Measurements from ENCODE around the gene CDON. TPM values are rescaled to one million over a fixed set of nuclear protein-coding genes. Genes with fewer than 3 reads are reported as not detected.

The CDON gene
- total and polyA plus RNA-seq, 12 donors, result 1.4 to 17.1 (median 8.9) TPM

GRCh38 chr11:125960771-125961170 is 101.9 kb downstream of the CDON start:
- DNase-seq, result no peak
- WGBS, 2 donors, result 92 to 93% methylated on average over 6 of the region's 6 CpGs
- no peak for ATAC-seq
- no peak overlapping the region for H3K27ac ChIP-seq
- TF ChIP-seq CTCF (IDR thresholded peaks at IDR 0.05), result no peak
- peaks cover 0 to 37% (median 0%) of the 10 kb centered on the region in 9 donors for H3K36me3 ChIP-seq
- intact Hi-C loops (cut with DNase I), result loop anchor here in 1 of 10 donors (10.0 kb wide), 1 partner anchor 64 kb away; no protein-coding TSS in a partner anchor
- no peak overlapping the region for H3K4me3 ChIP-seq
- H3K9me3 ChIP-seq, result peaks cover 0 to 21% (median 7%) of the 10 kb centered on the region in 11 donors
- H3K4me1 ChIP-seq, result no peaks in the 10 kb centered on the region
- H3K27me3 ChIP-seq, result no peaks in the 10 kb centered on the region

DNA sequence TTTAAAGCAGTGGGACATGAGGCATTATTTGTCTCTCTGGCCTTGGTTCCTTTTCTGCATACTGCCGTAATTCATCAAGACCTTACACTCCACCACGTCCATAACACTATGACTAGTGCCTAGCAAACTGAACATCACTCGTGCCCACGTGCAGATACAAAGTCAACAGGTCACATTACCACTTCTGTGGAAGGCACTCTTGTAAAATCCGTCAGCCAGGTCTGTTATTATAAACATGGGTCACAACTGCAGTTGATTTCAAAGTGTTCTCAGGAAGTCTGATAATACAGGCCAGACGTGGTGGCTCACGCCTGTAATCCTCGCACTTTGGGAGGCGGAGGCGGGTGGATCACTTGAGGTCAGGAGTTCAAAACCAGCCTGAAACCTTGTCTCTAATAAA is 102.7 kb downstream of the CDON start:
- no peak for TF ChIP-seq CTCF (IDR thresholded peaks at IDR 0.05)
- 94 to 95% methylated on average over 10 of the region's 10 CpGs for WGBS, 2 donors
- no peaks in the 10 kb centered on the region for H3K4me1 ChIP-seq
- ATAC-seq (no peak), DNase-seq (no peak)
- H3K9me3 ChIP-seq, result peaks cover 0 to 21% (median 7%) of the 10 kb centered on the region in 11 donors
- intact Hi-C loops (cut with DNase I), result loop anchor here in 2 of 10 donors (10.0 kb wide), 1 partner anchor 65 kb away; no protein-coding TSS in a partner anchor
- H3K27me3 ChIP-seq, result no peaks in the 10 kb centered on the region
- H3K36me3 ChIP-seq, result peaks cover 0 to 37% (median 0%) of the 10 kb centered on the region in 9 donors
- no peak overlapping the region for H3K4me3 ChIP-seq
- no peak overlapping the region for H3K27ac ChIP-seq

- ATAC-seq (no peak), DNase-seq (no peak)
- WGBS, 2 donors, result 98 to 99% methylated on average over 6 of the region's 6 CpGs
- no peak overlapping the region for H3K4me3 ChIP-seq
- peaks cover 0 to 37% (median 0%) of the 10 kb centered on the region in 9 donors for H3K36me3 ChIP-seq
- intact Hi-C loops (cut with DNase I), result loop anchor here in 1 of 10 donors (10.0 kb wide), 1 partner anchor 65 kb away; no protein-coding TSS in a partner anchor
- no peaks in the 10 kb centered on the region for H3K4me1 ChIP-seq
- H3K27me3 ChIP-seq, result no peaks in the 10 kb centered on the region
- no peak overlapping the region for H3K27ac ChIP-seq
- no peak for TF ChIP-seq CTCF (IDR thresholded peaks at IDR 0.05)
- H3K9me3 ChIP-seq, result peaks cover 0 to 21% (median 7%) of the 10 kb centered on the region in 11 donors
These were observed 103.2 kb downstream of the CDON start for GRCh38 chr11:125959511-125959910.

GRCh38 chr11:125958872-125959400 is 103.7 kb downstream of the CDON start:
- peaks cover 0 to 37% (median 0%) of the 10 kb centered on the region in 9 donors for H3K36me3 ChIP-seq
- TF ChIP-seq CTCF (IDR thresholded peaks at IDR 0.05), result no peak

More at GRCh38 chr11:125958872-125959400, 103.7 kb downstream of the CDON start:
- H3K4me1 ChIP-seq, result no peaks in the 10 kb centered on the region
- WGBS, 2 donors, result 87 to 92% methylated on average over 4 of the region's 4 CpGs
- intact Hi-C loops (cut with DNase I), result loop anchor here in 1 of 10 donors (10.0 kb wide), 1 partner anchor 66 kb away; no protein-coding TSS in a partner anchor
- H3K27ac ChIP-seq, result no peak overlapping the region
- no peak overlapping the region for H3K4me3 ChIP-seq
- no peak for ATAC-seq
- no peak for DNase-seq
- H3K27me3 ChIP-seq, result no peaks in the 10 kb centered on the region
- peaks cover 0 to 21% (median 7%) of the 10 kb centered on the region in 11 donors for H3K9me3 ChIP-seq

Data from heart right ventricle (tissue), 16 donors.